HG03575 (cell line): Measurements from ENCODE around the gene RGS6.
"Not testable (repeated sequence)": the region's sequence is repeated elsewhere in the genome, so short reads cannot be mapped to it uniquely, and the experiment has no call there.

Source experiments
- ATAC-seq: cut with Tn5 transposase; IDR thresholded peaks from one replicate; pipeline ENCODE4 v1.9.1; 2021; ENCODE audit not compliant: unreplicated experiment, insufficient number of reproducible peaks, low FRiP score; ENCODE audit errors: extremely low read depth

RGS6 gene

DNA sequence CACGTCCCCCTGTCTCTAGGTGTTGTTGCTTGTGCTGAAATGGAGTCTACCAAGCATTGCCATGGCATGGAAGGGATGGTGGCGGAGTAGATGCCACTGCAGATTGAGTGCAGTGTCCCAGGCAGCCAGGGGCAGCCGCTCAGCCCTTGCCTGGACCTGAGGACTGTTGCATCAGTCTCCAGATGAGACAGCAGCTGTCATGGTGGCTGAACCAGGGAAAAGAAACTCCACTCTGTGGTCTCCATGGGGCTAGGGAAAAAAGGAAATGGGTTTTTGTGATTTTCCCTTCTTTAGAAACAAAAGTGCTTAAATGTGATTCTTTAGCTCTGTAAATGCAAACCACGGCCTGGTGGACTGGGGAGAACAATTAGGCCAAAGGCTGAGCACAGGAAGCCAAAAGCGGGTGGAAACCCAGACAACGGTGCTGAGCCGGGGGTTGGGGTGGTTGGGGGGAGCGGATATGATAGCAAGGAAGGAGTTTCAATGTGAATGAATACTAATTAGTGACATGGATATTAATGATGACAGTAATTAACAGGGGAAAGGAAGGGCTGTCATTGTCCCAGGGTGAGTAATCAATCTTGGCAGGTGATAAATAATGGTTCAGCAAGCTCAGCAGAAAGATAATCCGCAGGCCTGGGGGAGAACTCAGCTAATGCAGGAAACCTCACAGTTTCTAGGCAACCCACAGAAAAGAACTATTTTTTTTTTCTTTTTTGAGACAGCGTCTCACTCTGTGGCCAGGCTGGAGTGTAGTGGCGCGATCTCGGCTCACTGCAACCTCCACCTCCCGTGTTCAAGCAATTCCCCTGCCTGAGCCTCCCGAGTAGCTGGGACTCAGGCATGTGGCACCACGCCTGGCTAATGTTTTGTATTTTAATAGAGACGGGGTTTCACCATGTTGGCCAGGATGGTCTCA lies 519.1 kb downstream of the RGS6 start:
- no peak for ATAC-seq

DNA sequence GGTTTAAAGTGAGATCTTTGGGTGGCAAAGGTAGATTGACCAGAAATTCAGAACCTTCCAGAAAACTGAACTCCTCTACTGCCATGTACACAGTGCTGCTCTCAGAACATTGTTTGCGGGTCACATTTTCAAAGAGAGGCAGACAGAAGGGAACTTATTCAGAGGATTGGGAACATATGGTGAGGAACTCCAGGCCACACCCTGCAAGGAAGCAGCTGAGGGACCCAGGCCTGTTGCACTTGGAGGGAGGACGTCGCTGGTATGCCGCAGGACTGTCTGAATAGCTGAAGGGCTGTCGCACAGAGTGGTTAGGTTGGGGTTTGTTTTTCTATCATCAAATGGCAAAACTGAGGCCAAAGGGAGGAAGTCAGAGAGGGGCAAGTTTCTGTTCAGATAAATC lies 520.5 kb downstream of the RGS6 start:
- ATAC-seq: no peak

DNA sequence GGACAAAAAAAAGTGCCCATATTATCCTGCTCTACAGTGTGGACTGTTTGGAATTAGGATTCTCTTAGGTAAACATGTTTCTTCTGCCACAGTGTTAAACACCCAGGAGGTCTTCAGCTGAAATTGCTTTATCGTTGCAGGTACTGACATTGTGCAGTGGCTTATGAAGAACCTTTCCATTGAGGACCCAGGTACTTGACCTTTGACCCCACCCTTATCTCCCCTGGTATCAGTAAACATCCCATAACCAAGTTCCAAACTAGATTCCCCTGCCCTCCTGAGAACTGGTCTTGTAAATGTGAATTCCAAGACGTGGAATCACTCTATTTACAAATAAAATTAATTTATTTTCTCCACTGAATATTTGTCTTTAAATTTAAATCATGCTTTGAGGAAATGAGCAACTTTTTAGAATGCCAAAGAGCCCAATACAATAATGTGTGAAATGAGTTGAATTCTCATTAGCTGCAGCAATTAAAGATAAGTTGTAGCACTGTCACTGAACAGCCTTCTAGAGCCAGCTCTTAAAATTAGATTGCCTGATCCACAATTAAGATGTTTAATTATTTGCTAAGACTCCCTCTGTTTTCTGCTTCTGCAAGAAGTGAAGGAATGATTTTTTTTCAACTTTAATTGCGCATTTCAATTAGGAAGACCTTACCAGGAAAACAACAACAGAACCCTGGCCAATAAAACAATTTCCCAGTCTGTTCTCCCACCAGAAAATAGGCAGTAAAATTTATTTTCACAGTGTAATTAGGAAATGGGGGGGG lies 522.3 kb downstream of the RGS6 start:
- ATAC-seq: no peak

DNA sequence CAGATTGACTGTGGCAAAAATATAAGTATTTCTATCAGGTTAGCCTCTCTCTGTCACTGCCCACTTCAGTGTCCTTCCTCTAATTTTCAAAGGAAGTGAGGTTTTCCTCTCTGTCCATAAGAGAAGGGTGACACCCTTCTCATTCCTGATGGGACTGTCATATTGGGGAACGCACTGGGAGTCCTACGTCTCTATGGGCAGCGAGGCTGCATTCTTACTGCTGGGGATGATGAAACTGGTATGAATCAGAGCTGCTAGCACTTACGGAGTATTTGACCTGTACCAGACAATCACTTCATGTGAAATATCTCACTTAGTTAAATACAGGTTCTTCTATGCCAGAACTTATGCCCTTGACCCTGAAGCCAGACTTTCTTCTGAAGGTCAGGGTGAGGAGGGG lies 525.4 kb downstream of the RGS6 start:
- no peak for ATAC-seq

DNA sequence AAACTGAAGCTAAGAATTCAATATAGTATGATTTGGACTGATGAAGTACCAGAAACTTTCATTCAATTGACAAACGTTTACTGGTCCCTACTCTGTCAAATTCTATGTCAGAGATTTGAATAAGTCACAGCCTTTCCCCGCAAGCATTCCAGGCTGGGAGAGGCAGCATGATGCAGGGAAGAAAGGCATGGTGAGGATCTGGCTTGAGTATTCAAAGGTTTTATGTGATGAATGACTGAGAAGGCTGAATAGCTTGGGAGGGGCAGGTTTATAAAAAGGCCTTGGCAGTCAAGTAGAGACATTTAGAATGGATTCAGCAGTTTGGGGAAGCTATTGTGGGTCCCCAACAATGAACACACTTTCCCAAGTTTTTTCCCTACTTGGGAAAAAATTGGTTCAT lies 529.8 kb downstream of the RGS6 start:
- ATAC-seq: no peak

DNA sequence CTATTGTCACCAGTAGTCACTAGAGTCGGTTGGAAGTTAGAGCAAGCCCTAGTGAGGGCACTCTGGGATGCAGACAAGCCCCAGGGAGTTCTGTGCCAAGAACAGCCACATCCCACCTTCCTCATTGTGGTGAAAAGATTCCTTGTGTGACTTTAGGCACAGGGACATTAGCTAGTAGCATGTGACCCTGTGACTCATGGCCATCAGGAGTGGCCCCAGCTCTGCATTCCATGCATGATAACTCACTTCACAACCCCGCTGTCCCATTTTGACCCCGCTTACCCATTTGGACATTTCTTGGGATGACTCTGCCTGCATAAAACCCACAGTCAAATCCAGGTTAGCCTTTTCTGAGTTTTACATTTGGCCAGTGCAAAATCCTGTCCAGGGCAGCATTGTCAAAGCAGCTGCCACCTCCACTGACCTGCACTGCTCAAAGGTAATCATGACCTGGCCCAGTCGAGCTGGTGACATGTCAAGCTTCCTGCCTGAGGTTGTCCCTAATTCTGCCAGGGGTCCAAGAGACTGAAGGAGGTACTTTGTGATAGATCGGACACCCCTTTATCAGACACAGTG lies 531.1 kb downstream of the RGS6 start:
- no peak for ATAC-seq

DNA sequence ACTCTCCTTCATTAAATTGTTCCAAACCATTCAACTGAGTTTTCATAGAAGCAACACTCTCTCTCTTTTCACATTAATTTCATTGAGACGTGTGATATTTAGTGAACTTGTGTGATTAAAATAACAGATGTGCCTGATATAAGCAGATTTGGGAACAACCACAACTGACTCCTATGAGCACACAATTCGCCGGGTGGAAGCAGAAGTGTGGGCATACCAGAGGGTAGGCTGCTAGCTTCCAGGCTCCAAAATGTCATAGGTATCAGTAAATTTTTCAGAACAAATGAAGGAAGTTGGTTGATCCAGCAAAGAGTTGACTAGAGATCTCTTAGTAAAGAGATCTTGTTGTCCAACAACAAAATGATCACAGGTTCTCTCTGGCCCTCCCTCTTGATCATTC lies 532.0 kb downstream of the RGS6 start:
- no peak for ATAC-seq

DNA sequence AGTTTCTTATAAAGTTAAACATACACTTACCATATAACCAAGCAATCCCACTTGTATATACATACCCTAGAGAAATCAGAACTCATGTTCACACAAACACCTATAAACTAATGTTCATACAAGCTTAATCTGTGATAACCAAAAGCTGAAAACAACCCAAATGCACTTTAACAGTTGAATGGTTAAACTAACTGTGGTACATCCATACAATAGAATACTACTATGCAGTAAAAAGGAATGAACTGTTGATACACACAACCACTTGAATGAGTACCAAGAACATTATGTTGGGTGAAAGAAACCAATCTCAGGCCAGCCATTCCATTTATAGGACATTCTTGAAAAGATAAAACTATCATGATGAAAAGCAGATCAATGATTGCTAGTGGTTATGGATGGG lies 534.1 kb downstream of the RGS6 start:
- ATAC-seq: no peak

DNA sequence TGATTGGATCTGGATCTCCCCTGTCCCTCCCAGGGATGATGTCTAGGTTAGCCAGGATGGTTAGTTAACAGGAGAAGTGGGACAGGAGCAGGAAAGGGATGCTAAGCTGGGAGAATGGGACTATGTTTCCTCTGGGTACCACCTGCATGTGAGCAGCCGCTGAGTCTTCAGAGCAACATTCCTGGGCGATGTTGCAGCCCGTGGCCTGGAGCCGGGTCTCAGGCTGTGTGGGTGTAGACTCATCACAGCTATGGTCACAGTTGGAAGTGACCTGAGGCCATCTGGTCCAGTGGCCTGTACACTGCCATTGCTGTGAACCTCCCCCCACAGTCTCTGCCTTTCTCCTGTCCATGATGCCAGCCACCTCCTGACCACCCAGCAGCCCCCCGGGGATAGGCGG lies 539.1 kb downstream of the RGS6 start:
- no peak for ATAC-seq

DNA sequence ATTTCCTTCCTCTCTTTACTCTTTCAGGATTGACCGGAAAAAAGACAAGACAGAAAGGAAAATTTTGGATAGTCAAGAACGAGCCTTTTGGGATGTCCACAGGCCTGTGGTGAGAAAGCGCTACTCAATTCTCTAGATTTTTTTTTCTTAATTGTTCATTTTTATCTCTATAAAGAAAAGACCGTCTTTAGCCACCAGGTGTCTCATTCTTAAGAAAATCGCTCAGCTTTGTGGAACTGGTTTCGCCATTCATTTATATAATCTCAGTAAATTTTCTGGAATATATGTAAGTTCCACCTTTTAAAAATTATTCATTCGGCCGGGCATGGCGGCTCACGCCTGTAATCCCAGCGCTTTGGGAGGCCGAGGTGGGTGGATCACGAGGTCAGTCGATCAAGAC lies 540.6 kb downstream of the RGS6 start:
- no peak for ATAC-seq

DNA sequence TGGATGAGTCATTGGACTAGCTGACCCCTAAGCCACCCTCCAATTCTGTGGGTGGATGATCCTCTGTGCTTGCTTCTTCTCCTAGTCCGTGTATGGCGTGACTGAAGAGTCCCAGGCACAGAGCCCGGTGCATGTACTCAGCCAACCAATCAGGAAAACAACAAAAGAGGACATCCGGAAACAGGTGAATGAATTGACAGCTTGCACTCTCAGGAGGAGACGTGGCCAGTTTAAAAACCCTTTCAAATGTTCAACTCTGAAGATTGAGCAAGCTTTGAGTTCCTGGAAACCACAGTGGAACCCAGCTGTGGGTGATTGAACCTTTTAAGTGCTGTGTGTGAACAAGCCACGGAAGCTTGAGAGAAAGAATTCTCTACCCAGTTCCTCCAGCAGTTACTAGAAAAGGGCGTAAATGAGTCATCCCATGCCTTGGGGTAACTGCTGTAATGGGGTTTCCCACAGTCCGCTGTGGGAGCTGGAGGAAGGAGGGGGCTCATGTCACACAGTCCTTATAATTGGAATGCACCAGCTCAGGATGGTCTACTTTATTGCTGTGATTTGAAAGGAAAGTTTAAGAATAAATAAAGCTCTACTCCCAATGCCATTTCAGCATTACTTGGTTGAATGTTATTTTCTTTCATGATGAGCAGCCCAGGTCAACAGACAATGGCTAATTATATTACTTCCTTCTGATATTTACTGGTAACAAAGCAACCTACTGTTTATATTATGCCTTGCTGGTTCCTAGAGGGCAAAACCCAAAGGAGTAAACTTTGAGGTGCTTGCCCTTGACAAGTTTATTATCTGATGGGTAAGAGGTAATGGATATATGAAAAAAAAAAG lies 544.6 kb downstream of the RGS6 start:
- peak; percentile 68 for ATAC-seq

DNA sequence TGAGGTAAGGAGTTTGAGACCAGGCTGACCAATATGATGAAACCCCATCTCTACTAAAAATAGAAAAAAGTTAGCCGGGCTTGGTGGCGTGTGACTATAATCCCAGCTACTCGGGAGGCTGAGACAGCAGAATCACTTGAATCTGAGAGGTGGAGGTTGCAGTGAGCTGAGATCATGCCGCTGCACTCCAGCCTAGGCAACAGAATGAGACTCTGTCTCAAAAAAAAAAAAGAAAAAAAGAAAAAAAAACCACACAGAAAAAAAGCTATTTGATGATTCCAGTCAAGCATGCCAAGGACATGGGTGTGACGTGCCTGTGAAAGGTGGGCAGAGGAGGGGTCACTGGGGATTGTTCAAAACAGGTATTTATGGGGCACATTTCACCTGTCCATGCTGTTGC lies 545.3 kb downstream of the RGS6 start:
- not testable (repeated sequence) for ATAC-seq

DNA sequence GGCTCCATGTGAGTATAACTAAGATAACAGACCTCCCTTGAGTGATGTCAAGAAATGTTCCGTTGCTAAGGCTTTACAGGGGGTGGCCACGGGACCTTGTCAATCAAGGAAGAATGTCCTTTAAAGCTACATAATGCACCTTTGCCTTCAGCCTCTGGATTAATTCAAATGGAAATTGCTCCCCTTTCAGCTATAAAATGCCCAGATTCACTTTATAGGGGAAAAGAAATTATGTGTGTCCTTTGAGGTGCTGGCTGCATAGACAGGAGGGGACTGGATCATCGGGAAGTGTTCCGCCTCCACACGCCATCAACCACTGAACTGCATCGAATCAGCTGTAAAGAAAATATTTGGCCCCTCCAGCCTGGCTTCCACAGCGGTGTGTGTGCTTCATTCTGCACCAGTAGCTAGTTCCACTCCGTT lies 546.3 kb downstream of the RGS6 start:
- ATAC-seq: no peak

DNA sequence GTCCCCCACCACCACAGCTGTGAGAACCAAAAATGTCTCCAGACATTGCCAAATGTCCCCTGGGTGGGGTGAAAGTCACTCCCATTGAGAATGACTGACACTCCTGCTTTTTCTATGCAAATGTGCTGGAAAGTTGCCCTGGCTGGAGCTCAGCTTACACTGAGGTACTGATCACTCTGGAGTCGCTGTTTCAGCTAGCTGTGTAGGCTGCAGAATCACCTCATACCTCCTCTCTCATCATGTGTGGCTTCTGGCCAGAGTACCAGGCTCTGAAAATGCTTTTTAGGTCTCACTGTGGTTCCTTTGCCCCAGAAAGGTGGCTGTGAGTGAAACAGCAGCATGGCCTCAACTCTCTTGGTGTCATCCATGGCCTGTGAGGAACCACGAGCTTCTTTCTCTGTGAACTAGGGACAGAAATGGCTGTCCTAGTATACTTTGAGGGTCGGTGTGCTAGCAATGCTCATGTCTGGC lies 547.3 kb downstream of the RGS6 start:
- no peak for ATAC-seq

DNA sequence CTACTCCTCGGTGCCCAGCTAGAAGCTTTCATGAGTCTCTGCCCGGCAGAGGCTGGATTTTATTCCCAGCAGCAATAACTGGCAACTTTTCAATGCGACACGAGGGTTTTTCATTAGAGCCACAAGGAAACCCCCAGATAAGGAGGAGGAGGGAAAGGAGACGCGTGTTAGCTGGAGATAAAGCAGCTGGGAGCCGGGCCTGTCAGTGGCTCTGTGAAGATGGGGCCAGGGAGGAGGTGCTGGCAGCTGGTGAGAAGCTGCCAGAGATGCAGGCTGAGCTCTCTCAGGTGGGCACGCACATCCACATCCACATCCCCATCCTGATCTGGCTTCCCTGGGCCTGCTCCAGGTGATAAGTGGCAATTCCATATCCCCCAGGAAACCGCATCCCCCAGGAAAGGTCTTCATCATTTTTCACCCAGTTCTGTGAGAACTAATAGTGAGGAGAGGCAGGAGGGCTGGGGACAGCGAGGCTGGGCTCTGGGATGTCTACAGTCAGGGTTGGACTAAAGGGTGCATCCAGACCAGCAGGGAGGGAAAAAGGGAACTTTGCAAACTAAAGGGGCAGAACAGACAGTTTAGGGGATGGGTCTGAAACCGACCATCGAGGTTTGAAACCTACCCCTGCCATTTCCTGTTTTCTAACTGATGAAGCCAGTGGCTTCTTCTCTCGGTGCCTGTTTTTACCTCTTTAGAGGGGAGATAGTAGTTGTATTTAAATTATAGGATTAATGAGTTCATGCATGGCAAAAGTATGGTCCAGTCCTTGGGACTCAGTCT lies 548.4 kb downstream of the RGS6 start:
- ATAC-seq: no peak

DNA sequence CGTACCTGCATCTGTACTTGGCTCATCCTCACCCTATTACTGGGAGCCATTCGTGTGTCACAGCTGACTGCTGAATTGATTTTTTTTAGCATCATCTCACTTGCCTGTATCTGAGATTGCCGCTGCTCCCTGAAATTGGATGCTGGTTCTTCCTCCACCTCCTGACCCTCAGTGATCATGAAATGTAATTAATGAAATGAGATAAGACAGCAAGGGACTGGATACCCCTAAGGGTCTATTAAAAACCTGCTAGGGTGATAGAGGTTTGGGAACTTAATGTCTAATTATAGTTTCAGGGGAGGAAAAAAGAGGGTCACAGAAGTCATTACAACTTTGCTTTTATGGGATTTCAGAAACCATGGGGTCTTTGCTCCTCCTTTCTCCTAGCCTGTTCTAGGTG lies 551.1 kb downstream of the RGS6 start:
- no peak for ATAC-seq

DNA sequence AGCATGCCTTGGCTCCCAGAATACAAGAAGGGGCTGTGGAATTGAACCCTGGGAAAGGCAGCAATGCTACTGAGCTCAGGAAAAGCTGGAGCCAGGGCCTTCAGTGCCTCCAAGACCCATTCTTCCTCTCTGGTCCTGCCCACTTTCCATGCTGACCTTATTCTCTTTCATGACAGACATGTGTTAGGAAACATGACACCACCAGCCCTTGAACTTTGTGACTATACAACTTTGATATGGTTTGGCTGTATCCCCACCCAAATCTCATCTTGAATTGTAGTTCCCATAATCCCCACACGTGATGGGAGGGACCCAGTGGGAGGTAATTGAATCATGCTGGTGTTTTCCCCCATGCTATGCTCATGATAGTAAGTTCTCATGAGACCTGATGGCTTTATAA lies 553.5 kb downstream of the RGS6 start:
- no peak for ATAC-seq

DNA sequence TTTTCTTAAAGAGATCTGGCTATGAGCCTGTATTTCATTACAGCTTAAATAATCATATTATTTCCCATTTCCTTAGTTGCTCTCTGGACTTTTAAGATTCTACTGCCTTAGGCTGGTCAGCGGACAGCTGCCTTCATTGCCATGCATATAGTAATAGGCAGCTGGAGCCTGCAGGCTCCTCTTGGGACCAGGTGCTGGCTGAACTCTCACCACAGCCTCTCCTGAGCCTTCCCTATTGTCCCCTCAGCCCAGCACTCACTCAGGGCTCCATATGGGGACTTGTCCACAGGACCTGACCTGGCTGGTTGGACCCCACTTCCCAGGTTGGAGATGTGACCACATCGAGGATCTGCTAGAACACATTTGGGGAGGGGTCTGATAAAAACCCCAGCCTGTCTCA lies 556.3 kb downstream of the RGS6 start:
- ATAC-seq: no peak
